IMR-90 (cell line): ENCODE measurements around the gene ARHGAP8. TPM values are rescaled to one million over a fixed set of nuclear protein-coding genes. Genes with fewer than 3 reads are reported as not detected.

Source experiments
- ATAC-seq: fragments of 200-7000 bp; cut with Tn5 transposase; 2 replicates; pipeline ENCODE4 v1.9.1; 2020; ENCODE audit warnings: low read depth, mild to moderate bottlenecking, moderate library complexity
- BruUV-seq: library from RNA; stranded (reverse); fragments of 400-500 nt; replicated peaks from 2 replicates; lab custom pipeline; 2021; lab: Mats Ljungman, UMichigan
- CTCF ChIA-PET: fragments of 300-600 bp; formaldehyde crosslinking; extraction: SDS; loops from one replicate; lab custom pipeline; 2021; ENCODE audit warnings: antibody characterized with exemption; lab: Yijun Ruan, JAX
- POLR2A ChIA-PET: fragments of 300-600 bp; sonication (Branson Sonifier 250); formaldehyde crosslinking; loops from one replicate; lab custom pipeline; 2022; ENCODE audit warnings: antibody characterized with exemption; ENCODE audit not compliant: unreplicated experiment; lab: Charles Lee
- DNase-seq: peaks from one replicate; pipeline ENCODE4 v3.0.0; 2013
- H2AFZ ChIP-seq: replicated peaks from 2 replicates; pipeline ENCODE3; 2013; ENCODE audit warnings: low read length, mild to moderate bottlenecking; ENCODE audit not compliant: poor library complexity
- H2AK5ac ChIP-seq: 2 replicates; pipeline ENCODE4 v1.6.1; 2013; ENCODE audit warnings: low read depth, low read length, inconsistent platforms
- H2AK9ac ChIP-seq: replicated peaks from 2 replicates; pipeline ENCODE3; 2013; ENCODE audit warnings: mild to moderate bottlenecking, low read depth, low read length, moderate library complexity; ENCODE audit not compliant: poor library complexity
- H2BK120ac ChIP-seq: 2 replicates; pipeline ENCODE4 v1.6.1; 2013; ENCODE audit warnings: low read depth, low read length, inconsistent platforms
- H2BK15ac ChIP-seq: 3 replicates; pipeline ENCODE4 v1.6.1; 2013; ENCODE audit warnings: low read depth, low read length, inconsistent platforms
- H2BK20ac ChIP-seq: 2 replicates; pipeline ENCODE4 v1.6.1; 2013; ENCODE audit warnings: low read depth, mild to moderate bottlenecking, inconsistent platforms, low read length, moderate library complexity
- H2BK5ac ChIP-seq: 2 replicates; pipeline ENCODE4 v1.6.1; 2013; ENCODE audit warnings: mild to moderate bottlenecking, low read depth, low read length, inconsistent platforms; ENCODE audit not compliant: poor library complexity, severe bottlenecking
- H3K14ac ChIP-seq: replicated peaks from 2 replicates; pipeline ENCODE4 v1.6.1; 2013; ENCODE audit warnings: low read depth, low read length, inconsistent platforms
- H3K18ac ChIP-seq: 2 replicates; pipeline ENCODE4 v1.6.1; 2013; ENCODE audit warnings: low read depth, low read length, control low read depth
- H3K23ac ChIP-seq: 2 replicates; pipeline ENCODE4 v1.6.1; 2013; ENCODE audit warnings: low read depth, low read length, inconsistent platforms
- H3K27ac ChIP-seq: 2 replicates; pipeline ENCODE4 v1.5.1; 2013; ENCODE audit warnings: mild to moderate bottlenecking, control low read depth, low read length; ENCODE audit not compliant: insufficient read depth
- H3K27me3 ChIP-seq: 2 replicates; pipeline ENCODE4 v1.6.1; 2013; ENCODE audit warnings: low read length; ENCODE audit not compliant: control insufficient read depth, insufficient read depth
- H3K36me3 ChIP-seq: 2 replicates; pipeline ENCODE4 v1.6.1; 2013; ENCODE audit warnings: low read length, mixed read lengths; ENCODE audit not compliant: control insufficient read depth, insufficient read depth
- H3K4ac ChIP-seq: 2 replicates; pipeline ENCODE4 v1.6.1; 2013; ENCODE audit warnings: low read depth, low read length, inconsistent platforms
- H3K4me1 ChIP-seq: 2 replicates; pipeline ENCODE4 v1.6.1; 2013; ENCODE audit warnings: low read length, mixed read lengths; ENCODE audit not compliant: control insufficient read depth, insufficient read depth
- H3K4me2 ChIP-seq: 2 replicates; pipeline ENCODE4 v1.6.1; 2013; ENCODE audit warnings: low read depth, mild to moderate bottlenecking, control low read depth, low read length, moderate library complexity
- H3K4me3 ChIP-seq: 2 replicates; pipeline ENCODE4 v1.5.1; 2013; ENCODE audit warnings: low read depth, mild to moderate bottlenecking, control low read depth, low read length, moderate library complexity; ENCODE audit not compliant: insufficient read depth
- H3K56ac ChIP-seq: 2 replicates; pipeline ENCODE4 v1.6.1; 2013; ENCODE audit warnings: low read length, inconsistent platforms; ENCODE audit not compliant: insufficient read depth; ENCODE audit errors: extremely low read depth
- H3K79me1 ChIP-seq, 2 experiments: 2 replicates each; pipeline ENCODE4 v1.6.1; 2013; ENCODE audit warnings: low read length in 2 of 2, inconsistent platforms in 1 of 2, low read depth in 1 of 2
- H3K9ac ChIP-seq: 2 replicates; pipeline ENCODE4 v1.6.1; 2013; ENCODE audit warnings: low read depth, low read length, control low read depth
- H3K9me1 ChIP-seq: 2 replicates; pipeline ENCODE4 v1.6.1; 2013; ENCODE audit warnings: low read length, inconsistent platforms; ENCODE audit not compliant: insufficient read depth
- H3K9me3 ChIP-seq: 2 replicates; pipeline ENCODE4 v1.6.1; 2013; ENCODE audit warnings: low read length; ENCODE audit not compliant: control insufficient read depth, insufficient read depth
- H4K20me1 ChIP-seq: 2 replicates; pipeline ENCODE4 v1.6.1; 2013; ENCODE audit warnings: low read length, inconsistent platforms; ENCODE audit not compliant: insufficient read depth
- H4K5ac ChIP-seq: 2 replicates; pipeline ENCODE4 v1.6.1; 2013; ENCODE audit warnings: mild to moderate bottlenecking, low read depth, low read length, control low read depth
- H4K8ac ChIP-seq, 2 experiments: 2 replicates each; pipeline ENCODE4 v1.6.1; 2013; ENCODE audit warnings: low read depth in 2 of 2, low read length in 2 of 2, control low read depth in 1 of 2, inconsistent platforms in 1 of 2
- H4K91ac ChIP-seq: 2 replicates; pipeline ENCODE4 v1.6.1; 2013; ENCODE audit warnings: low read depth, low read length, inconsistent platforms; ENCODE audit not compliant: insufficient read depth
- CEBPB ChIP-seq: IDR thresholded peaks from 2 replicates; pipeline ENCODE4 v1.6.1; 2012; ENCODE audit warnings: low read depth, low read length, improper control_type of control experiment
- MAZ ChIP-seq: IDR thresholded peaks from 2 replicates; pipeline ENCODE4 v1.6.1; 2012; ENCODE audit warnings: low read depth, mild to moderate bottlenecking, low read length, improper control_type of control experiment, moderate library complexity, borderline replicate concordance
- RFX5 ChIP-seq: IDR thresholded peaks from 2 replicates; pipeline ENCODE4 v1.8.0; 2012; ENCODE audit warnings: low read depth, mild to moderate bottlenecking, low read length, moderate library complexity
- WGBS, 2 experiments: methylation state at CpG; one replicate each; pipeline versions ENCODE4 v1.1.5 to v1.1.7; 2013; ENCODE audit warnings: missing lambda C conversion rate in 2 of 2; ENCODE audit not compliant: insufficient read length in 1 of 2; ENCODE audit errors: extremely low coverage in 2 of 2; 5-methylcytosine and 5-hydroxymethylcytosine counted together
- dilution Hi-C: fragments of 300-500 bp; cut with HindIII; formaldehyde crosslinking; loops from one replicate; pipeline ENCODE4 v1.14.3; 2018; ENCODE audit warnings: low sequenced_read_pairs; ENCODE audit not compliant: unreplicated experiment
- in situ Hi-C: fragments of 300-500 bp; cut with MboI; formaldehyde crosslinking; loops from 3 replicates; pipeline ENCODE4 v1.14.3; 2019; ENCODE audit warnings: low sequenced_read_pairs, inconsistent platforms, mixed read lengths
- intact Hi-C: fragments of 100-400 bp; cut with micrococcal nuclease; formaldehyde crosslinking; loops from 2 replicates; pipeline ENCODE4 v1.10.0; 2022
- polyA plus RNA-seq, 3 experiments: library from polyadenylated mRNA; depleted of rRNA; stranded (reverse); fragments of >200 nt; gene quantifications; 2 replicates each; pipeline ENCODE4 v1.2.3, GENCODE V29; 2012; ENCODE audit warnings: low replicate concordance in 1 of 3
- total RNA-seq: library from RNA; depleted of rRNA; stranded (reverse); fragments of >200 nt; gene quantifications from 2 replicates; pipeline ENCODE4 v1.2.3, GENCODE V29; 2012

The ARHGAP8 gene
- total and polyA plus RNA-seq, 2 of the 4 experiments (the other 2 are of a cell fraction): 0.18 to 0.21 TPM

DNA sequence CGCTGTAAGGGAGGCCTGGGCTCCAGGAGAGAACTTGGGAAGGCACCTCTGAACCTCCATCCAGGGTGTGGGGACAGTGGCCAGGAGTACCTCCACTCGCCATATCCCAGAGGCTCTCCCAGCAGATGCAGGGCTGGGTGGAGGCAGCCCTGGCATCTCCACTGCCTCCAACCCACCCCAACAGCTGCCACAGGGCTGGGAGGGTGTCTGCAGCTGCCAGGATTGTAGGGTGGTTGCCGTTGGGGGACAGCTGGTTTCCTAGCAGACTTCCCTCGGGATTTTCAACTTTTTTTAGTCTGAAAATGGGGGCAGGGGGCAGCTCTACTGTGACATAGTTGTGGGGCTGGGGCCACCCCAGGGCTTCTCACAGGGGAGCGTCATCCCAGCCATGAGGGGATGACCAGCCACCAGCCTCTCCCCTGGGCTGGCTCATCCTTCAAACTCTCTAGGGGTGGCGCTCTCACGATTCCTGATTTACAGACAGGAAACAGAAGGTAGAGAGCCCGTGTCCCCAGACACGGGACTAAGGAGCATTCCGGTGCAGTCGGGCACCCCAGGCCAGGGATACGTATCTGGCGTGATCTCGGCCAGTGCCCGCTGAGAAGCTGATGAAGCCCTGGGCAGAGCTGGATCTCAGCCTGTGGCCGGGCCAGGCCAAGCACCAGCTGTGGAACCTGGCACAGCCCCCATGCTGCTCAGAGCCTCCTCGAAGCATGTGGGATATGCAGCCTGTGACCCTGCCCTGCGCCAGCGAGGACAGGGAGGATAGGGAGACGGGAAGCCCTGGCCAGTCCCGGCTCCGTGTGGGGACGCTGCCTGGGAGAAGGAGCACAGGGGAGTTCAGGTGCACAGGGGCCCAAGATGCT, 40.5 kb upstream of the ARHGAP8 start:
- Histone ChIP-seq H4K8ac (no peak overlapping the region), H2AK9ac (no peak overlapping the region), H3K23ac (no peak overlapping the region), H3K4ac (no peak overlapping the region), H3K4me3 (no peak overlapping the region), H3K4me1 (peaks cover 7% of the 10 kb centered on the region), H4K20me1 (peaks cover 20% of the 10 kb centered on the region), H4K91ac (no peak overlapping the region), H3K27ac (no peak overlapping the region), H3K56ac (no peak overlapping the region), H2BK120ac (no peak overlapping the region), H2BK5ac (no peak overlapping the region), H2AK5ac (no peak overlapping the region), H3K36me3 (peaks cover 10% of the 10 kb centered on the region; the same call in 1 of the 2 replicates), H2BK20ac (no peak overlapping the region), H3K4me2 (no peak overlapping the region), H3K18ac (no peak overlapping the region), H3K14ac (no peak overlapping the region), H3K79me1 (peaks cover 6 to 10% of the 10 kb centered on the region in 2 experiments; a peak in 2 of 4 replicates), H3K9ac (no peak overlapping the region), H3K27me3 (no peaks in the 10 kb centered on the region), H2BK15ac (no peak overlapping the region), H4K5ac (no peak overlapping the region), H2AFZ (no peak overlapping the region), H3K9me3 (no peaks in the 10 kb centered on the region), H3K9me1 (peaks cover 5% of the 10 kb centered on the region; the same call in 1 of the 2 replicates)
- in situ Hi-C loops (no loop called here), dilution Hi-C loops (no loop called here), intact Hi-C loops (no loop called here)
- BruUV-seq: no TSS peak
- TF ChIP-seq CEBPB (no peak), MAZ (no peak), RFX5 (no peak)
- POLR2A ChIA-PET: no interaction called here
- 74% methylated on average over 12 of the region's 23 CpGs; no CpG with 5 or more reads in 1 of the 2 experiments for WGBS, 2 experiments
- CTCF ChIA-PET: no interaction called here
- DNase-seq (no peak), ATAC-seq (no peak)
